Measurements from ENCODE around the gene RPL41.

- TF ChIP-seq, protein P1, sequence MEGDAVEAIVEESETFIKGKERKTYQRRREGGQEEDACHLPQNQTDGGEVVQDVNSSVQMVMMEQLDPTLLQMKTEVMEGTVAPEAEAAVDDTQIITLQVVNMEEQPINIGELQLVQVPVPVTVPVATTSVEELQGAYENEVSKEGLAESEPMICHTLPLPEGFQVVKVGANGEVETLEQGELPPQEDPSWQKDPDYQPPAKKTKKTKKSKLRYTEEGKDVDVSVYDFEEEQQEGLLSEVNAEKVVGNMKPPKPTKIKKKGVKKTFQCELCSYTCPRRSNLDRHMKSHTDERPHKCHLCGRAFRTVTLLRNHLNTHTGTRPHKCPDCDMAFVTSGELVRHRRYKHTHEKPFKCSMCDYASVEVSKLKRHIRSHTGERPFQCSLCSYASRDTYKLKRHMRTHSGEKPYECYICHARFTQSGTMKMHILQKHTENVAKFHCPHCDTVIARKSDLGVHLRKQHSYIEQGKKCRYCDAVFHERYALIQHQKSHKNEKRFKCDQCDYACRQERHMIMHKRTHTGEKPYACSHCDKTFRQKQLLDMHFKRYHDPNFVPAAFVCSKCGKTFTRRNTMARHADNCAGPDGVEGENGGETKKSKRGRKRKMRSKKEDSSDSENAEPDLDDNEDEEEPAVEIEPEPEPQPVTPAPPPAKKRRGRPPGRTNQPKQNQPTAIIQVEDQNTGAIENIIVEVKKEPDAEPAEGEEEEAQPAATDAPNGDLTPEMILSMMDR (IDR thresholded peaks at IDR 0.05): no peak
- no peak for TF ChIP-seq POLR2A (IDR thresholded peaks at IDR 0.05)
Observed at GRCh38 chr12:56114084-56114483, 2.3 kb upstream of the RPL41 start.

Measured in esophagus squamous epithelium (tissue), 4 donors.